ENCODE results near the gene DCHS1. TPM values are rescaled to one million over a fixed set of nuclear protein-coding genes. Genes with fewer than 3 reads are reported as not detected.

The DCHS1 gene
- total RNA-seq, 1 donor from 2014 or later: 33.4 TPM

- H3K4me1 Mint-ChIP-seq (ENCODE audit: low read depth): peaks cover 11% of the 10 kb centered on the region
- H3K36me3 Mint-ChIP-seq (ENCODE audit: low read depth): peaks cover 28% of the 10 kb centered on the region
- H3K4me3 Mint-ChIP-seq (ENCODE audit: unreplicated experiment): no peak overlapping the region
- DNase-seq (ENCODE audit: low spot score): no peak
- TF ChIP-seq CTCF (IDR thresholded peaks at IDR 0.05): no peak
- H3K9me3 Mint-ChIP-seq (ENCODE audit: low read depth): no peaks in the 10 kb centered on the region
- H3K27me3 Mint-ChIP-seq (ENCODE audit: low read depth): no peaks in the 10 kb centered on the region
- H3K27ac Mint-ChIP-seq (ENCODE audit: unreplicated experiment): no peak overlapping the region
Observed at GRCh38 chr11:6598555-6598954, 57.1 kb downstream of the DCHS1 start.

- TF ChIP-seq CTCF (IDR thresholded peaks at IDR 0.05): no peak
- no peak for DNase-seq (ENCODE audit: low spot score)
- Mint-ChIP-seq H3K27me3 (ENCODE audit: low read depth) (no peaks in the 10 kb centered on the region), H3K36me3 (ENCODE audit: low read depth) (peaks cover 28% of the 10 kb centered on the region), H3K27ac (ENCODE audit: unreplicated experiment) (no peak overlapping the region), H3K9me3 (ENCODE audit: low read depth) (no peaks in the 10 kb centered on the region), H3K4me3 (ENCODE audit: unreplicated experiment) (no peak overlapping the region), H3K4me1 (ENCODE audit: low read depth) (peaks cover 11% of the 10 kb centered on the region)
Observed at GRCh38 chr11:6596239-6596877, 59.3 kb downstream of the DCHS1 start.

- no peak overlapping the region for H3K4me3 Mint-ChIP-seq (ENCODE audit: unreplicated experiment)
- peaks cover 22% of the 10 kb centered on the region for H3K36me3 Mint-ChIP-seq (ENCODE audit: low read depth)
- no peaks in the 10 kb centered on the region for H3K27me3 Mint-ChIP-seq (ENCODE audit: low read depth)
- peaks cover 11% of the 10 kb centered on the region for H3K4me1 Mint-ChIP-seq (ENCODE audit: low read depth)
- no peak for DNase-seq (ENCODE audit: low spot score)
- no peaks in the 10 kb centered on the region for H3K9me3 Mint-ChIP-seq (ENCODE audit: low read depth)
- TF ChIP-seq CTCF (IDR thresholded peaks at IDR 0.05): no peak
- H3K27ac Mint-ChIP-seq (ENCODE audit: unreplicated experiment): no peak overlapping the region
Observed at GRCh38 chr11:6594142-6594768, 61.4 kb downstream of the DCHS1 start.

- no peaks in the 10 kb centered on the region for H3K27me3 Mint-ChIP-seq (ENCODE audit: low read depth)
- H3K9me3 Mint-ChIP-seq (ENCODE audit: low read depth): peaks cover 21% of the 10 kb centered on the region
- no peaks in the 10 kb centered on the region for H3K4me1 Mint-ChIP-seq (ENCODE audit: low read depth)
- DNase-seq (ENCODE audit: low spot score): no peak
- H3K36me3 Mint-ChIP-seq (ENCODE audit: low read depth): peaks cover 18% of the 10 kb centered on the region
- TF ChIP-seq CTCF (IDR thresholded peaks at IDR 0.05): no peak
- H3K27ac Mint-ChIP-seq (ENCODE audit: unreplicated experiment): no peak overlapping the region
- H3K4me3 Mint-ChIP-seq (ENCODE audit: unreplicated experiment): no peak overlapping the region
Observed at GRCh38 chr11:6588018-6588417, 67.6 kb downstream of the DCHS1 start.

GRCh38 chr11:6587360-6587953 is 68.2 kb downstream of the DCHS1 start:
- Mint-ChIP-seq H3K27ac (ENCODE audit: unreplicated experiment) (no peak overlapping the region), H3K27me3 (ENCODE audit: low read depth) (no peaks in the 10 kb centered on the region), H3K4me1 (ENCODE audit: low read depth) (no peaks in the 10 kb centered on the region), H3K4me3 (ENCODE audit: unreplicated experiment) (no peak overlapping the region), H3K9me3 (ENCODE audit: low read depth) (peaks cover 26% of the 10 kb centered on the region), H3K36me3 (ENCODE audit: low read depth) (peaks cover 20% of the 10 kb centered on the region)
- DNase-seq (ENCODE audit: low spot score): no peak
- TF ChIP-seq CTCF (IDR thresholded peaks at IDR 0.05): no peak

Data from chondrocyte (in vitro differentiated cells).